Measurements from ENCODE around the gene PUM1.
A peak's percentile ranks its signal among the peaks of the same experiment; 100 is the strongest.
"Not testable (repeated sequence)": the region's sequence is repeated elsewhere in the genome, so short reads cannot be mapped to it uniquely, and the experiment has no call there.

The PUM1 gene

GRCh38 chr1:31063631-31064030 is 1.9 kb downstream of the PUM1 start:
- Histone ChIP-seq H3K4me3 (ENCODE audit: low read length) (peak overlapping the region; percentile 85), H3K36me3 (ENCODE audit: control insufficient read depth, low read length) (peaks cover 49% of the 10 kb centered on the region), H3K9me2 (replicated peaks; ENCODE audit: control insufficient read depth, low read length) (no peaks in the 10 kb centered on the region), H3K27ac (ENCODE audit: low read depth, low read length) (no peak overlapping the region), H3K9me3 (ENCODE audit: control insufficient read depth, insufficient read depth, low read length) (no peaks in the 10 kb centered on the region), H3K27me3 (ENCODE audit: control insufficient read depth, low read length) (no peaks in the 10 kb centered on the region), H3K4me2 (ENCODE audit: low read length) (peak overlapping the region; percentile 90), H3K79me2 (ENCODE audit: control insufficient read depth, low read length) (peaks cover 69% of the 10 kb centered on the region), H3K4me1 (ENCODE audit: control insufficient read depth, low read length) (peaks cover 41% of the 10 kb centered on the region), H4K20me1 (ENCODE audit: control insufficient read depth, insufficient read depth, low read depth, low read length) (peaks cover 40% of the 10 kb centered on the region), H3F3A (ENCODE audit: control insufficient read depth, insufficient read depth) (no peaks in the 10 kb centered on the region)
- TF ChIP-seq EZH2phosphoT487 (IDR thresholded peaks at IDR 0.05; ENCODE audit: borderline replicate concordance, low read length) (no peak), CTCF (IDR thresholded peaks at IDR 0.05; ENCODE audit: low read depth, low read length, poor library complexity, severe bottlenecking) (no peak)

- Histone ChIP-seq H3K27ac (ENCODE audit: low read depth, low read length) (no peak overlapping the region), H3K4me2 (ENCODE audit: low read length) (peak overlapping the region; percentile 90), H3K9me2 (replicated peaks; ENCODE audit: control insufficient read depth, low read length) (no peaks in the 10 kb centered on the region), H3K36me3 (ENCODE audit: control insufficient read depth, low read length) (peaks cover 56% of the 10 kb centered on the region), H3K79me2 (ENCODE audit: control insufficient read depth, low read length) (peaks cover 77% of the 10 kb centered on the region), H3K4me1 (ENCODE audit: control insufficient read depth, low read length) (peaks cover 41% of the 10 kb centered on the region), H3K9me3 (ENCODE audit: control insufficient read depth, insufficient read depth, low read length) (no peaks in the 10 kb centered on the region), H3K27me3 (ENCODE audit: control insufficient read depth, low read length) (no peaks in the 10 kb centered on the region), H4K20me1 (ENCODE audit: control insufficient read depth, insufficient read depth, low read depth, low read length) (peaks cover 40% of the 10 kb centered on the region), H3F3A (ENCODE audit: control insufficient read depth, insufficient read depth) (no peaks in the 10 kb centered on the region), H3K4me3 (ENCODE audit: low read length) (peak overlapping the region; percentile 85)
- TF ChIP-seq CTCF (IDR thresholded peaks at IDR 0.05; ENCODE audit: low read depth, low read length, poor library complexity, severe bottlenecking) (no peak), EZH2phosphoT487 (IDR thresholded peaks at IDR 0.05; ENCODE audit: borderline replicate concordance, low read length) (no peak)
Measured at GRCh38 chr1:31062867-31063380, 2.6 kb downstream of the PUM1 start.

DNA sequence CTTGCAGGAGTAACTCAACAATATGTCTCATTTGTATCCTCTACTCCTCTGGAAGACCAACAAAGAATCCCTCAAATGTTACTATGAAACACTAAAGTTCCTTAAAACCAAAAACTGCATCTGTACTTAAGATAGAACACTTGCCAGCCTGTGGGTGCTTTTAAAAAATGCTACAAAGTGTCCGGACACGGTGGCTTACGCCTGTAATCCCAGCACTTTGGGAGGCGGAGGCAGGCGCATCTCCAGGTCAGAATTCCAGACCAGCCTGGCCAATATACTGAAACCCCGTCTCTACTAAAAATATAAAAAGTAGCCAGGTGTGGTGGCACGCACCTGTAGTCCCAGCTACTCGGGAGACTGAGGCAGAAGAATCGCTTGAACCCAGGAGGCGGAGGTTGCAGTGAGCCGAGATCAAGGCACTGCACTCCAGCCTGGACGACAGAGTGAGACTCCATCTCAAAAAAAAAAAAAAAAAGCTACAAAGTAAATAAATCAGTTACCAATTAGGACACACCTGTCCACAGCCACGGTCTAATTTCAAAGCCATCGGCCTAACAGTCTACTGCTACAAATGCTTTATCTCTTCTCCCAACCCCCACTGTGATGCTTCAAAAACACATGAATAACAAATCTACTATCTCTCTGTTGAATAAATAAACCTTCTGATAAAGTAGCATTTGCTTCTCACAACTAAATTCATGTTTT is 3.2 kb downstream of the PUM1 start:
- H3K9me2 ChIP-seq (replicated peaks; ENCODE audit: control insufficient read depth, low read length); H3K9me3 ChIP-seq (ENCODE audit: control insufficient read depth, insufficient read depth, low read length); H3K27me3 ChIP-seq (ENCODE audit: control insufficient read depth, low read length); H3F3A ChIP-seq (ENCODE audit: control insufficient read depth, insufficient read depth); H3K27ac ChIP-seq (ENCODE audit: low read depth, low read length): not testable (repeated sequence)
- H3K36me3 ChIP-seq (ENCODE audit: control insufficient read depth, low read length): peaks cover 61% of the 10 kb centered on the region
- H3K4me3 ChIP-seq (ENCODE audit: low read length): peak overlapping the region; percentile 85
- H3K79me2 ChIP-seq (ENCODE audit: control insufficient read depth, low read length): peaks cover 83% of the 10 kb centered on the region
- peaks cover 45% of the 10 kb centered on the region for H4K20me1 ChIP-seq (ENCODE audit: control insufficient read depth, insufficient read depth, low read depth, low read length)
- H3K4me2 ChIP-seq (ENCODE audit: low read length): peak overlapping the region; percentile 90
- H3K4me1 ChIP-seq (ENCODE audit: control insufficient read depth, low read length): peaks cover 41% of the 10 kb centered on the region

DNA sequence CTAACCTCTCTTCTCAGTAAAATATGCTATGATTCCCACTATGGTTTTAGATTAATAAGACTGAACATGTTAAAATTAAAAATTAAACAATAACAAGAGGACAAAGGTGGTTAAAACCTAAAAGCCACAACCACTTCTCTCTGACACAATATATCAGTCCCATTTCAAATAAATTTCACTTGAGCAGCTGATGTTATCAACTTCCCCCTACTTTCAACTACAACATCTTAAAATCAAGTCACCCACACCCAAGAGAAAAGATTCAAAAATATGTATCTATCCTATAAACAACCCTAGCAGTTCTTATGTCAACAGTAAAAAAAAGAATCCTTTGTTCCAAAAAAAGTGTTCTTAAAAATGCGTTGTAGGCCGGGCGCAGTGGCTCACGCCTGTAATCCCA is 7.5 kb downstream of the PUM1 start:
- Histone ChIP-seq H3K36me3 (ENCODE audit: control insufficient read depth, low read length) (peaks cover 76% of the 10 kb centered on the region), H3K4me3 (ENCODE audit: low read length) (no peak overlapping the region), H3K9me3 (ENCODE audit: control insufficient read depth, insufficient read depth, low read length) (no peaks in the 10 kb centered on the region), H4K20me1 (ENCODE audit: control insufficient read depth, insufficient read depth, low read depth, low read length) (peaks cover 49% of the 10 kb centered on the region), H3K9me2 (replicated peaks; ENCODE audit: control insufficient read depth, low read length) (no peaks in the 10 kb centered on the region), H3K79me2 (ENCODE audit: control insufficient read depth, low read length) (peaks cover 100% of the 10 kb centered on the region), H3K27me3 (ENCODE audit: control insufficient read depth, low read length) (no peaks in the 10 kb centered on the region), H3K27ac (ENCODE audit: low read depth, low read length) (no peak overlapping the region), H3K4me2 (ENCODE audit: low read length) (no peak overlapping the region), H3K4me1 (ENCODE audit: control insufficient read depth, low read length) (peaks cover 34% of the 10 kb centered on the region), H3F3A (ENCODE audit: control insufficient read depth, insufficient read depth) (no peaks in the 10 kb centered on the region)
- TF ChIP-seq EZH2phosphoT487 (IDR thresholded peaks at IDR 0.05; ENCODE audit: borderline replicate concordance, low read length) (no peak), CTCF (IDR thresholded peaks at IDR 0.05; ENCODE audit: low read depth, low read length, poor library complexity, severe bottlenecking) (no peak)
